Measurements from ENCODE around the gene DPP7. TPM values are rescaled to one million over a fixed set of nuclear protein-coding genes. Genes with fewer than 3 reads are reported as not detected.
A peak's percentile ranks its signal among the peaks of the same experiment; 100 is the strongest.

DPP7 gene
- total RNA-seq, 2 experiments from 2014 or later, result 344 to 349 TPM

DNA sequence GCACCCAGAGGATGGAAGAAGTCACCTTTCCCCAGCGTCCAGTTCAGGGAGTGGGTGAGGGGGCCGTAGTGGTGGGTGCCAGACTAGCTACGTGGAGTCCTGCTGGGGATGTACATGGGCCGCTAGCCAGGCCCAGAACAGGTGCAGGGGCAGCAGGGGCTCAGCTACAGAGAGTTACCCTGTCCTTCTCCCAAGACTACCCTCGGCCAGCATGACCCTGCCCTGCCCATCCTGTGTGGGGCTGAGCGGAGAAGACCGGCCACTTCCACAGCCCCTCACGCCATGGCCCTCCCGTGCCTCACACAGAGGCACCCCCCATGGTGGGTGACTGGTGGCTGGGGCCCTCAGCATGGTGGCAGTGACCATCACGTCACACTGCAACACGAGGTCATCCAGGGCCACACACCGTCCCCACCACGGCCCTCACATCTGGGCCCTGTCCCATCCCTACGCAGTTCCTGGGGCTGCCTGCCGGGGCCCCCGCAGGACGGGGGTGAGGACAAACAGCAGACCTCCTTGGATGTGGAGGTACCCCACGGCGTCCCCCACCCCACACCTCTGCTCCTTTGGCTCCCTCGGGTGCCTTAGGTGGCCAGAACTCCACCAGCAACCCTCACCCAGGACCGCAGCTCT, 977 bp upstream of the DPP7 start:
- no peaks in the 10 kb centered on the region for H3K9me3 Mint-ChIP-seq
- peak in 1 of 14 experiments; percentile 40 for DNase-seq
- H3K4me1 Mint-ChIP-seq (ENCODE audit: low read depth), result no peaks in the 10 kb centered on the region
- POLR2A ChIA-PET, result interaction anchor here (0.7 to 2.9 kb wide), 7 partner anchors 12 to 125 kb away, joined by 3 to 11 read pairs (median 6); partner anchors contain the start of genes MAN1B1 and TUBB4B
- no peak overlapping the region for H3K27ac Mint-ChIP-seq
- Histone ChIP-seq H3K4me3 (ENCODE audit: low read length) (no peak overlapping the region), H3K36me3 (ENCODE audit: insufficient read depth, low read length) (peaks cover 23% of the 10 kb centered on the region), H3K27ac (ENCODE audit: low read depth in 1 of 2, low read length in 2 of 2) (no peak overlapping the region), H3K27me3 (ENCODE audit: control insufficient read depth in 1 of 2, insufficient read depth in 2 of 2, low read length in 2 of 2) (no peaks in the 10 kb centered on the region), H3K9me3 (ENCODE audit: control insufficient read depth in 1 of 2, insufficient read depth in 1 of 2, low read length in 2 of 2) (no peaks in the 10 kb centered on the region), H3K4me1 (ENCODE audit: insufficient read depth, low read length) (peaks cover 28% of the 10 kb centered on the region)
- peaks cover 18% of the 10 kb centered on the region for H3K36me3 Mint-ChIP-seq (ENCODE audit: low read depth)
- no peak for ATAC-seq (ENCODE audit: poor library complexity)
- TF ChIP-seq, protein P1, sequence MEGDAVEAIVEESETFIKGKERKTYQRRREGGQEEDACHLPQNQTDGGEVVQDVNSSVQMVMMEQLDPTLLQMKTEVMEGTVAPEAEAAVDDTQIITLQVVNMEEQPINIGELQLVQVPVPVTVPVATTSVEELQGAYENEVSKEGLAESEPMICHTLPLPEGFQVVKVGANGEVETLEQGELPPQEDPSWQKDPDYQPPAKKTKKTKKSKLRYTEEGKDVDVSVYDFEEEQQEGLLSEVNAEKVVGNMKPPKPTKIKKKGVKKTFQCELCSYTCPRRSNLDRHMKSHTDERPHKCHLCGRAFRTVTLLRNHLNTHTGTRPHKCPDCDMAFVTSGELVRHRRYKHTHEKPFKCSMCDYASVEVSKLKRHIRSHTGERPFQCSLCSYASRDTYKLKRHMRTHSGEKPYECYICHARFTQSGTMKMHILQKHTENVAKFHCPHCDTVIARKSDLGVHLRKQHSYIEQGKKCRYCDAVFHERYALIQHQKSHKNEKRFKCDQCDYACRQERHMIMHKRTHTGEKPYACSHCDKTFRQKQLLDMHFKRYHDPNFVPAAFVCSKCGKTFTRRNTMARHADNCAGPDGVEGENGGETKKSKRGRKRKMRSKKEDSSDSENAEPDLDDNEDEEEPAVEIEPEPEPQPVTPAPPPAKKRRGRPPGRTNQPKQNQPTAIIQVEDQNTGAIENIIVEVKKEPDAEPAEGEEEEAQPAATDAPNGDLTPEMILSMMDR (IDR thresholded peaks at IDR 0.05), result no peak
- intact Hi-C loops (cut with DNase I, micrococcal nuclease), result loop anchor here (2.0 to 5.0 kb wide), 2 partner anchors 19 to 122 kb away; no protein-coding TSS in a partner anchor
- peak overlapping the region; percentile 25 for H3K4me3 Mint-ChIP-seq
- H3K27me3 Mint-ChIP-seq, result no peaks in the 10 kb centered on the region
- CTCF ChIA-PET, result interaction anchor here (0.9 to 1.7 kb wide), 2 partner anchors 20 to 121 kb away, joined by 3 to 7 read pairs; no protein-coding TSS in a partner anchor

DNA sequence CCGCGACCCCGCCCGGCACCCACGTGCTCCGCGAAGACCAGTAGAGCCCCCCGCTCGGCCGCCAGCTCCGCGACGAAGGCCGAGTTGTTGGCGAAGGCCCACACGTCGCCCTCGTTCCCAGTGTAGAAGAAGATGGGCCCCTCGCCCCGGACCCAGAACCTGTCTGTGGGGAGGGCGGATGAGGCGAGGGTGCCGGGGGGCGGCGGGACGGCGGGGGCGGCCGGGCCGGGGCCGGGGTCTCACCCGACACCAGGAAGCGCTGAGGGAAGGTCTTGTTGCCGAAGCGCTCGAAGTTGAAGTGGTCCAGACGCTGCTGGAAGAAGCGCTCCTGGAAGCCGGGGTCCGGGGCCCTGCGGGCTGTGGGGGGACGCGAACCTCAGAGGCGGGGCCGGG, 317 bp downstream of the DPP7 start:
- Histone ChIP-seq H3K9me3 (ENCODE audit: control insufficient read depth in 1 of 2, insufficient read depth in 1 of 2, low read length in 2 of 2) (no peaks in the 10 kb centered on the region), H3K27me3 (ENCODE audit: control insufficient read depth in 1 of 2, insufficient read depth in 2 of 2, low read length in 2 of 2) (no peaks in the 10 kb centered on the region), H3K36me3 (ENCODE audit: insufficient read depth, low read length) (peaks cover 36% of the 10 kb centered on the region), H3K27ac (ENCODE audit: low read depth in 1 of 2, low read length in 2 of 2) (peak overlapping the region in 1 of 2 donors; percentile 46), H3K4me1 (ENCODE audit: insufficient read depth, low read length) (peaks cover 28% of the 10 kb centered on the region), H3K4me3 (ENCODE audit: low read length) (peak overlapping the region; percentile 48)
- ATAC-seq (ENCODE audit: poor library complexity), result peak; percentile 13
- ChIA-PET POLR2A (interaction anchor here (0.6 to 2.9 kb wide), 7 partner anchors 15 to 128 kb away, joined by 3 to 10 read pairs (median 7); partner anchors contain the start of genes MAN1B1 and TUBB4B), CTCF (interaction anchor here (0.6 to 1.6 kb wide), 3 partner anchors 19 to 122 kb away, joined by 4 read pairs; no protein-coding TSS in a partner anchor)
- H3K4me1 Mint-ChIP-seq (ENCODE audit: low read depth), result no peaks in the 10 kb centered on the region
- intact Hi-C loops (cut with DNase I, micrococcal nuclease), result loop anchor here (1.0 to 2.0 kb wide), 3 partner anchors 15 to 27 kb away; no protein-coding TSS in a partner anchor
- H3K36me3 Mint-ChIP-seq (ENCODE audit: low read depth), result peaks cover 19% of the 10 kb centered on the region
- no peak for DNase-seq
- H3K9me3 Mint-ChIP-seq, result no peaks in the 10 kb centered on the region
- TF ChIP-seq, protein P1 (IDR thresholded peaks at IDR 0.05), result no peak
- no peaks in the 10 kb centered on the region for H3K27me3 Mint-ChIP-seq
- no peak overlapping the region for H3K4me3 Mint-ChIP-seq
- no peak overlapping the region for H3K27ac Mint-ChIP-seq

DNA sequence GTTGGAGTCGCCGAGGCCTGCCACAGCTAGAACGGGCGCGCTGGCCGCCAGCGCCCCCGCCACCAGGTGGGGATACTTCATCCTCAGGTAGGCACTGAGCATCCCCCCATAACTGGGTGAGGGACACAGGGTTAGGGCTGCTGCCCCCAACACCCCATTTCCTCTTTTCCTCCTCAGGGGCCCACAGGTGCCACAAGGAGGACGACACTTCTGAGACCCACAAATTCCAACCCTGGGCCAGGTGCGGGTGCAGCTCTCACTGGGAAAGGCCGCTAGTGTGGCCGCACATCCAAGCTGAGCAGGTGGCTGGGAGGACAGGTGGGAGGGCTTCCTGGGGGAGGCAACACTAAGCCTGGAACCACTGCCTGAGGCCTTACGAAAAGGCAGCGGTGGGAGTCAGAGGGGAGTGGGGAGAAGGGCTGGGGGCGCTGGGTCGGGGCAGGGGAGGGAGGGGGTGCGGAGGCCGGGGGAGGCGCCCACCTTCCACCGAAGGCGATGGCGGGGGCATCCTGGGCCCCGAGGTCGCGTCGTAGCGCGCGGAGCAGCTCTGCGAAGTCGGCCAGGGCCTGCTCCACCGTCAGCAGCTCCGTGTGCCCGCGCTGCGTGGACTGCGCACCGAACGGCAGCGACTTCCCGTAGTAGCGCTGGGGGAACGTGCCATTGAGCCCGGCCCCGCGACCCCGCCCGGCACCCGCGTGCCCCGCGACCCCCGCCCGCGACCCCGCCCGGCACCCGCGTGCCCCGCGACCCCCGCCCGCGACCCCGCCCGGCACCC, 961 bp downstream of the DPP7 start:
- ChIA-PET POLR2A (interaction anchor here (0.6 to 2.9 kb wide), 7 partner anchors 16 to 129 kb away, joined by 3 to 10 read pairs (median 7); partner anchors contain the start of genes MAN1B1 and TUBB4B), CTCF (interaction anchor here (0.6 to 1.6 kb wide), 4 partner anchors 18 to 123 kb away, joined by 3 to 4 read pairs (median 4); partner anchors contain the start of gene RNF224)
- Histone ChIP-seq H3K36me3 (ENCODE audit: insufficient read depth, low read length) (peaks cover 42% of the 10 kb centered on the region), H3K9me3 (ENCODE audit: control insufficient read depth in 1 of 2, insufficient read depth in 1 of 2, low read length in 2 of 2) (no peaks in the 10 kb centered on the region), H3K27me3 (ENCODE audit: control insufficient read depth in 1 of 2, insufficient read depth in 2 of 2, low read length in 2 of 2) (no peaks in the 10 kb centered on the region), H3K27ac (ENCODE audit: low read depth in 1 of 2, low read length in 2 of 2) (no peak overlapping the region), H3K4me1 (ENCODE audit: insufficient read depth, low read length) (peaks cover 28% of the 10 kb centered on the region), H3K4me3 (ENCODE audit: low read length) (peak overlapping the region; percentile 48)
- Mint-ChIP-seq H3K27me3 (no peaks in the 10 kb centered on the region), H3K9me3 (no peaks in the 10 kb centered on the region), H3K4me1 (ENCODE audit: low read depth) (no peaks in the 10 kb centered on the region), H3K36me3 (ENCODE audit: low read depth) (peaks cover 25% of the 10 kb centered on the region), H3K27ac (peak overlapping the region; percentile 44), H3K4me3 (peak overlapping the region; percentile 79)
- TF ChIP-seq, protein P1 (IDR thresholded peaks at IDR 0.05), result no peak
- DNase-seq (peak in 9 of 14 experiments; percentile 21 to 72 (median 34)), ATAC-seq (ENCODE audit: poor library complexity) (peak; percentile 51)
- intact Hi-C loops (cut with DNase I, micrococcal nuclease), result loop anchor here (1.0 to 2.0 kb wide), 3 partner anchors 16 to 26 kb away; no protein-coding TSS in a partner anchor

All from CD4-positive, alpha-beta T cell (primary cell).